K562 (cell line): ENCODE results near the gene CDYL. TPM values are rescaled to one million over a fixed set of nuclear protein-coding genes. Genes with fewer than 3 reads are reported as not detected.

ENCODE experiments used
- ARHGAP35 ChIP-seq: fragments of 450-650 bp; IDR thresholded peaks from 2 replicates; pipeline ENCODE4 v1.6.1; 2018; ENCODE audit not compliant: partially characterized antibody
- C11orf30 ChIP-seq: fragments of 450-650 bp; IDR thresholded peaks from 2 replicates; pipeline ENCODE4 v1.6.1; 2016; ENCODE audit warnings: low read depth, mild to moderate bottlenecking
- GTF2A2 ChIP-seq: IDR thresholded peaks from 2 replicates; pipeline ENCODE4 v1.6.1; 2016; ENCODE audit warnings: mild to moderate bottlenecking, missing genetic modification characterization, missing compliant biosample characterization
- HMG20A ChIP-seq: fragments of 450-650 bp; formaldehyde crosslinking; conservative IDR thresholded peaks from 2 replicates; pipeline ENCODE4 v1.4.0; 2020; ENCODE audit warnings: mild to moderate bottlenecking, mixed read lengths
- KHSRP ChIP-seq: fragments of 450-650 bp; IDR thresholded peaks from 2 replicates; pipeline ENCODE4 v1.6.1; 2017
- MAFG ChIP-seq: fragments of 450-650 bp; conservative IDR thresholded peaks from 2 replicates; pipeline ENCODE4 v1.6.1; 2016; ENCODE audit warnings: missing genetic modification characterization, missing compliant biosample characterization
- RBM25 ChIP-seq: fragments of 200-400 bp; formaldehyde crosslinking; IDR thresholded peaks from 2 replicates; pipeline ENCODE4 v1.6.1; 2018; ENCODE audit warnings: low read length, low read depth, moderate library complexity; ENCODE audit not compliant: severe bottlenecking
- TARDBP ChIP-seq: fragments of 450-650 bp; IDR thresholded peaks from 2 replicates; pipeline ENCODE4 v1.6.1; 2016
- TCF7 ChIP-seq: sonication (generic); IDR thresholded peaks from 2 replicates; pipeline ENCODE4 v1.6.1; 2016; ENCODE audit warnings: antibody characterized with exemption, borderline replicate concordance
- TRIM24 ChIP-seq, 2 experiments: fragments of 450-650 bp; IDR thresholded peaks; 2 replicates each; pipeline ENCODE4 v1.6.1; 2016
- polyA plus RNA-seq, 8 experiments: library from polyadenylated mRNA; depleted of rRNA in 4 of 8; stranded (reverse) in 5 of 8; unstranded in 3 of 8; fragments of >200 nt; fragmentation: Nextera tagmentation in 2 of 8; fragmentation: Illumina TruSeq in 1 of 8; extraction: Ambion mirVana in 2 of 8; extraction: Trizol in 1 of 8; gene quantifications; 2 replicates each; pipeline versions ENCODE4 v1.2.1 to v1.2.3, GENCODE V29; 2011 to 2014; ENCODE audit warnings: inconsistent platforms in 1 of 8, missing spikeins in 1 of 8
- total RNA-seq, 7 experiments: library from RNA; depleted of rRNA in 6 of 7; stranded (reverse); fragments of >200 nt in 6 of 7; fragmentation: Illumina TruSeq in 2 of 7; extraction: Trizol in 2 of 7; gene quantifications; 2 replicates each; pipeline versions ENCODE4 v1.2.1 to v1.2.3, GENCODE V29; 2011 to 2021; ENCODE audit warnings: low replicate concordance in 1 of 7
- TF ChIP-seq, protein P1 (sequence below): sonication (generic); formaldehyde crosslinking; IDR thresholded peaks from 2 replicates; pipeline ENCODE4 v1.8.0; 2023; ENCODE audit warnings: missing genetic modification reagents, mild to moderate bottlenecking, borderline replicate concordance
- TF ChIP-seq, protein P2 (sequence below): fragments of 450-650 bp; IDR thresholded peaks from 2 replicates; pipeline ENCODE4 v1.6.1; 2016; ENCODE audit warnings: mild to moderate bottlenecking, moderate library complexity

Gene CDYL
- total and polyA plus RNA-seq, 9 of the 15 experiments (the other 6 are each of a cell fraction or from before 2014, with no cell fraction given) = 8.1 to 45.8 (median 40.8) TPM

DNA sequence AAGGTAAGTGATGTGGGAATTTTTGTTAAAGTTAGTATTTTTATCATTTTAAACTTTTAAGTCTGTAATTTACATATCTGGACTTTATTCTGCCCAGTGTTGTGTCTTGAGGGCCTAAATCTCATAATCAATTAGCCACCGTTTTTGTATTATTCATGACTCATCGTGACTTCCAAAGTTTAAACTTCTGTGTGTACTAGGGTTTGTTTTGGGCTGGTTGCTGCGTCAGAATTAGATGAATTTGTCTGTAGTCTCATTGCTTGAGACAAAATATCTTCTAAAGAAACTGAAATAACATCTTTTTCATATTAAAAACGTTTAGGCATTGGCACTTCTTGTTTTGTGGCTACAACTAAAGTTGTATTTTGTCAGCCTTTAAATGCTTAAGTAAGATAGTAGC lies 41.3 kb downstream of the CDYL start (continued):
- TF ChIP-seq, protein P1, sequence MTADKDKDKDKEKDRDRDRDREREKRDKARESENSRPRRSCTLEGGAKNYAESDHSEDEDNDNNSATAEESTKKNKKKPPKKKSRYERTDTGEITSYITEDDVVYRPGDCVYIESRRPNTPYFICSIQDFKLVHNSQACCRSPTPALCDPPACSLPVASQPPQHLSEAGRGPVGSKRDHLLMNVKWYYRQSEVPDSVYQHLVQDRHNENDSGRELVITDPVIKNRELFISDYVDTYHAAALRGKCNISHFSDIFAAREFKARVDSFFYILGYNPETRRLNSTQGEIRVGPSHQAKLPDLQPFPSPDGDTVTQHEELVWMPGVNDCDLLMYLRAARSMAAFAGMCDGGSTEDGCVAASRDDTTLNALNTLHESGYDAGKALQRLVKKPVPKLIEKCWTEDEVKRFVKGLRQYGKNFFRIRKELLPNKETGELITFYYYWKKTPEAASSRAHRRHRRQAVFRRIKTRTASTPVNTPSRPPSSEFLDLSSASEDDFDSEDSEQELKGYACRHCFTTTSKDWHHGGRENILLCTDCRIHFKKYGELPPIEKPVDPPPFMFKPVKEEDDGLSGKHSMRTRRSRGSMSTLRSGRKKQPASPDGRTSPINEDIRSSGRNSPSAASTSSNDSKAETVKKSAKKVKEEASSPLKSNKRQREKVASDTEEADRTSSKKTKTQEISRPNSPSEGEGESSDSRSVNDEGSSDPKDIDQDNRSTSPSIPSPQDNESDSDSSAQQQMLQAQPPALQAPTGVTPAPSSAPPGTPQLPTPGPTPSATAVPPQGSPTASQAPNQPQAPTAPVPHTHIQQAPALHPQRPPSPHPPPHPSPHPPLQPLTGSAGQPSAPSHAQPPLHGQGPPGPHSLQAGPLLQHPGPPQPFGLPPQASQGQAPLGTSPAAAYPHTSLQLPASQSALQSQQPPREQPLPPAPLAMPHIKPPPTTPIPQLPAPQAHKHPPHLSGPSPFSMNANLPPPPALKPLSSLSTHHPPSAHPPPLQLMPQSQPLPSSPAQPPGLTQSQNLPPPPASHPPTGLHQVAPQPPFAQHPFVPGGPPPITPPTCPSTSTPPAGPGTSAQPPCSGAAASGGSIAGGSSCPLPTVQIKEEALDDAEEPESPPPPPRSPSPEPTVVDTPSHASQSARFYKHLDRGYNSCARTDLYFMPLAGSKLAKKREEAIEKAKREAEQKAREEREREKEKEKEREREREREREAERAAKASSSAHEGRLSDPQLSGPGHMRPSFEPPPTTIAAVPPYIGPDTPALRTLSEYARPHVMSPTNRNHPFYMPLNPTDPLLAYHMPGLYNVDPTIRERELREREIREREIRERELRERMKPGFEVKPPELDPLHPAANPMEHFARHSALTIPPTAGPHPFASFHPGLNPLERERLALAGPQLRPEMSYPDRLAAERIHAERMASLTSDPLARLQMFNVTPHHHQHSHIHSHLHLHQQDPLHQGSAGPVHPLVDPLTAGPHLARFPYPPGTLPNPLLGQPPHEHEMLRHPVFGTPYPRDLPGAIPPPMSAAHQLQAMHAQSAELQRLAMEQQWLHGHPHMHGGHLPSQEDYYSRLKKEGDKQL (CRISPR knock-in tag) = no peak
- TF ChIP-seq, protein P2, sequence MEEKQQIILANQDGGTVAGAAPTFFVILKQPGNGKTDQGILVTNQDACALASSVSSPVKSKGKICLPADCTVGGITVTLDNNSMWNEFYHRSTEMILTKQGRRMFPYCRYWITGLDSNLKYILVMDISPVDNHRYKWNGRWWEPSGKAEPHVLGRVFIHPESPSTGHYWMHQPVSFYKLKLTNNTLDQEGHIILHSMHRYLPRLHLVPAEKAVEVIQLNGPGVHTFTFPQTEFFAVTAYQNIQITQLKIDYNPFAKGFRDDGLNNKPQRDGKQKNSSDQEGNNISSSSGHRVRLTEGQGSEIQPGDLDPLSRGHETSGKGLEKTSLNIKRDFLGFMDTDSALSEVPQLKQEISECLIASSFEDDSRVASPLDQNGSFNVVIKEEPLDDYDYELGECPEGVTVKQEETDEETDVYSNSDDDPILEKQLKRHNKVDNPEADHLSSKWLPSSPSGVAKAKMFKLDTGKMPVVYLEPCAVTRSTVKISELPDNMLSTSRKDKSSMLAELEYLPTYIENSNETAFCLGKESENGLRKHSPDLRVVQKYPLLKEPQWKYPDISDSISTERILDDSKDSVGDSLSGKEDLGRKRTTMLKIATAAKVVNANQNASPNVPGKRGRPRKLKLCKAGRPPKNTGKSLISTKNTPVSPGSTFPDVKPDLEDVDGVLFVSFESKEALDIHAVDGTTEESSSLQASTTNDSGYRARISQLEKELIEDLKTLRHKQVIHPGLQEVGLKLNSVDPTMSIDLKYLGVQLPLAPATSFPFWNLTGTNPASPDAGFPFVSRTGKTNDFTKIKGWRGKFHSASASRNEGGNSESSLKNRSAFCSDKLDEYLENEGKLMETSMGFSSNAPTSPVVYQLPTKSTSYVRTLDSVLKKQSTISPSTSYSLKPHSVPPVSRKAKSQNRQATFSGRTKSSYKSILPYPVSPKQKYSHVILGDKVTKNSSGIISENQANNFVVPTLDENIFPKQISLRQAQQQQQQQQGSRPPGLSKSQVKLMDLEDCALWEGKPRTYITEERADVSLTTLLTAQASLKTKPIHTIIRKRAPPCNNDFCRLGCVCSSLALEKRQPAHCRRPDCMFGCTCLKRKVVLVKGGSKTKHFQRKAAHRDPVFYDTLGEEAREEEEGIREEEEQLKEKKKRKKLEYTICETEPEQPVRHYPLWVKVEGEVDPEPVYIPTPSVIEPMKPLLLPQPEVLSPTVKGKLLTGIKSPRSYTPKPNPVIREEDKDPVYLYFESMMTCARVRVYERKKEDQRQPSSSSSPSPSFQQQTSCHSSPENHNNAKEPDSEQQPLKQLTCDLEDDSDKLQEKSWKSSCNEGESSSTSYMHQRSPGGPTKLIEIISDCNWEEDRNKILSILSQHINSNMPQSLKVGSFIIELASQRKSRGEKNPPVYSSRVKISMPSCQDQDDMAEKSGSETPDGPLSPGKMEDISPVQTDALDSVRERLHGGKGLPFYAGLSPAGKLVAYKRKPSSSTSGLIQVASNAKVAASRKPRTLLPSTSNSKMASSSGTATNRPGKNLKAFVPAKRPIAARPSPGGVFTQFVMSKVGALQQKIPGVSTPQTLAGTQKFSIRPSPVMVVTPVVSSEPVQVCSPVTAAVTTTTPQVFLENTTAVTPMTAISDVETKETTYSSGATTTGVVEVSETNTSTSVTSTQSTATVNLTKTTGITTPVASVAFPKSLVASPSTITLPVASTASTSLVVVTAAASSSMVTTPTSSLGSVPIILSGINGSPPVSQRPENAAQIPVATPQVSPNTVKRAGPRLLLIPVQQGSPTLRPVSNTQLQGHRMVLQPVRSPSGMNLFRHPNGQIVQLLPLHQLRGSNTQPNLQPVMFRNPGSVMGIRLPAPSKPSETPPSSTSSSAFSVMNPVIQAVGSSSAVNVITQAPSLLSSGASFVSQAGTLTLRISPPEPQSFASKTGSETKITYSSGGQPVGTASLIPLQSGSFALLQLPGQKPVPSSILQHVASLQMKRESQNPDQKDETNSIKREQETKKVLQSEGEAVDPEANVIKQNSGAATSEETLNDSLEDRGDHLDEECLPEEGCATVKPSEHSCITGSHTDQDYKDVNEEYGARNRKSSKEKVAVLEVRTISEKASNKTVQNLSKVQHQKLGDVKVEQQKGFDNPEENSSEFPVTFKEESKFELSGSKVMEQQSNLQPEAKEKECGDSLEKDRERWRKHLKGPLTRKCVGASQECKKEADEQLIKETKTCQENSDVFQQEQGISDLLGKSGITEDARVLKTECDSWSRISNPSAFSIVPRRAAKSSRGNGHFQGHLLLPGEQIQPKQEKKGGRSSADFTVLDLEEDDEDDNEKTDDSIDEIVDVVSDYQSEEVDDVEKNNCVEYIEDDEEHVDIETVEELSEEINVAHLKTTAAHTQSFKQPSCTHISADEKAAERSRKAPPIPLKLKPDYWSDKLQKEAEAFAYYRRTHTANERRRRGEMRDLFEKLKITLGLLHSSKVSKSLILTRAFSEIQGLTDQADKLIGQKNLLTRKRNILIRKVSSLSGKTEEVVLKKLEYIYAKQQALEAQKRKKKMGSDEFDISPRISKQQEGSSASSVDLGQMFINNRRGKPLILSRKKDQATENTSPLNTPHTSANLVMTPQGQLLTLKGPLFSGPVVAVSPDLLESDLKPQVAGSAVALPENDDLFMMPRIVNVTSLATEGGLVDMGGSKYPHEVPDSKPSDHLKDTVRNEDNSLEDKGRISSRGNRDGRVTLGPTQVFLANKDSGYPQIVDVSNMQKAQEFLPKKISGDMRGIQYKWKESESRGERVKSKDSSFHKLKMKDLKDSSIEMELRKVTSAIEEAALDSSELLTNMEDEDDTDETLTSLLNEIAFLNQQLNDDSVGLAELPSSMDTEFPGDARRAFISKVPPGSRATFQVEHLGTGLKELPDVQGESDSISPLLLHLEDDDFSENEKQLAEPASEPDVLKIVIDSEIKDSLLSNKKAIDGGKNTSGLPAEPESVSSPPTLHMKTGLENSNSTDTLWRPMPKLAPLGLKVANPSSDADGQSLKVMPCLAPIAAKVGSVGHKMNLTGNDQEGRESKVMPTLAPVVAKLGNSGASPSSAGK = no peak
- peak; percentile 25; the same call in 1 of the 2 replicates for TF ChIP-seq MAFG (tag)
- TF ChIP-seq RBM25 = no peak
- no peak for TF ChIP-seq TARDBP
- no peak for TF ChIP-seq TCF7
- no peak for TF ChIP-seq HMG20A (CRISPR knock-in tag)
- TF ChIP-seq C11orf30 = peak; percentile 40
- TF ChIP-seq TRIM24 (IDR thresholded peaks at IDR 0.05) = no peak
- TF ChIP-seq ARHGAP35 = no peak
- TF ChIP-seq GTF2A2 (tag) = no peak
- TF ChIP-seq KHSRP = no peak
